ENCODE data around the gene TNC.

Gene TNC

DNA sequence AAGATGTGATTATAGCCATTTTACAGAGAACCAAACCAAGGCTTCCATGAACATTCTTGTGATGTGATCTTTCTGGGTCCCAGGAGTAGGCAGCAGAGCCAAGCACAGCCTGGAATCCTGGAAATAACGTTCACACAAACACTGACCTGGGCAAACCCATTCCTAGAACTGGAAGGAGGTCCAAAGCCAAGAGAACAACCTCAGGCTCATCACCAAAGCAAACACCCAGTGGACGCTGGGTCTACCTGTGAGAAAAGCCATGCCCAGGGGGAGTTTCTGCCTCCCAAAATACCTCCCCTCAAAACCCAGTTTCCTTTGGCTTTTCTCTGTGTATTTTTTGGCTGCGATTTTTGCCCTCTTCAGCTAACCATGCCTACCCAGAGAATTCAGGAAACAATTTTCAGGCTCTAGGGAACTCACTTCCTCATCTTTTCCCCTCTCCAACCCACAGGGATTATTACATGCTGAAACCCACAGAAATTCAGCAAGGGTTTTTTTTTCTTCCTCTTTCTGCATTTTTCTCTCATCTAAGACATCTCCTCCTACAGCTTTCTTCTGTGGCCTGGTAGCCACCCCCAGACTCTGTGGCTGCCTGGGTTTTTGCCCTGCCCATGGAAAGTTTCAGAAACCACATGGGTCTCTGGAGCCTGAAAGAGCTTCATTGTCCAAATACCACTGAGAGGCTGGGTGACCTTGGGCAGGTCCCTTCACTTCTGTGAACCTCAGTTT, 75.0 kb downstream of the TNC start:
- H3K4me3 ChIP-seq (ENCODE audit: low read depth, low read length), result no peak overlapping the region
- TF ChIP-seq, protein P1, sequence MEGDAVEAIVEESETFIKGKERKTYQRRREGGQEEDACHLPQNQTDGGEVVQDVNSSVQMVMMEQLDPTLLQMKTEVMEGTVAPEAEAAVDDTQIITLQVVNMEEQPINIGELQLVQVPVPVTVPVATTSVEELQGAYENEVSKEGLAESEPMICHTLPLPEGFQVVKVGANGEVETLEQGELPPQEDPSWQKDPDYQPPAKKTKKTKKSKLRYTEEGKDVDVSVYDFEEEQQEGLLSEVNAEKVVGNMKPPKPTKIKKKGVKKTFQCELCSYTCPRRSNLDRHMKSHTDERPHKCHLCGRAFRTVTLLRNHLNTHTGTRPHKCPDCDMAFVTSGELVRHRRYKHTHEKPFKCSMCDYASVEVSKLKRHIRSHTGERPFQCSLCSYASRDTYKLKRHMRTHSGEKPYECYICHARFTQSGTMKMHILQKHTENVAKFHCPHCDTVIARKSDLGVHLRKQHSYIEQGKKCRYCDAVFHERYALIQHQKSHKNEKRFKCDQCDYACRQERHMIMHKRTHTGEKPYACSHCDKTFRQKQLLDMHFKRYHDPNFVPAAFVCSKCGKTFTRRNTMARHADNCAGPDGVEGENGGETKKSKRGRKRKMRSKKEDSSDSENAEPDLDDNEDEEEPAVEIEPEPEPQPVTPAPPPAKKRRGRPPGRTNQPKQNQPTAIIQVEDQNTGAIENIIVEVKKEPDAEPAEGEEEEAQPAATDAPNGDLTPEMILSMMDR (IDR thresholded peaks at IDR 0.05; ENCODE audit: low read depth, low read length), result no peak
- peak; percentile 52 for DNase-seq (ENCODE audit: low read depth, low spot score)
- in situ Hi-C loops (cut with HindIII; ENCODE audit: low sequenced_read_pairs), result no loop called here

DNA sequence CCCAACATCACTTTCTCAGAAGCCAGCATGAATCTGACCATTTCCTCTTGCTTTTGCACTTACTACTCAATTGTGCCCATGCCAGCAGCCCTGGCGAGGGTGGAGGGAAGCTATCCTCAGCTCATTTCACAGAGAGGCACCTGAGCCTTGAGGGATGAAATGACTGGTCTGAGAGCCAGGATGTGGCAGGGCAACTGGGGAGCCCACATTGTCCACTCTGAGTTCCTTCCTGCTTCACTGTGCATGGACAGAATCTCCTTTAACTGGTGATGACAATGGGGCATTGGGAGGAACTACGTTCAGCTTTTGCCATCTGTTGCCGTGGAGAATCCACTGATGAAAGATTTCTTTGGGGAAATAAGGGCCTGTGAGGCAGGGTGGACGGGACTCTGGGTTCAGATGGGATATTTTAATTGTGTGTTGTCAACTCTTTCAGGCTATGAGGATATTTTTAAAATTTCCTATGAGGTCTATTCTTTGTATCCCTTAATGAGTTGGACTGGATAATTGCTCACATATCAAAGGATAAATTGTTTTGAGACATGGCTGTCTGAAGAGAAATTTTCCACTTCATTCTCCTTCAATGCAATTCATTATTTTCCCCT, 78.3 kb downstream of the TNC start:
- DNase-seq (ENCODE audit: low read depth, low spot score), result no peak
- in situ Hi-C loops (cut with HindIII; ENCODE audit: low sequenced_read_pairs), result no loop called here
- no peak overlapping the region for H3K4me3 ChIP-seq (ENCODE audit: low read depth, low read length)
- TF ChIP-seq, protein P1 (IDR thresholded peaks at IDR 0.05; ENCODE audit: low read depth, low read length), result no peak

DNA sequence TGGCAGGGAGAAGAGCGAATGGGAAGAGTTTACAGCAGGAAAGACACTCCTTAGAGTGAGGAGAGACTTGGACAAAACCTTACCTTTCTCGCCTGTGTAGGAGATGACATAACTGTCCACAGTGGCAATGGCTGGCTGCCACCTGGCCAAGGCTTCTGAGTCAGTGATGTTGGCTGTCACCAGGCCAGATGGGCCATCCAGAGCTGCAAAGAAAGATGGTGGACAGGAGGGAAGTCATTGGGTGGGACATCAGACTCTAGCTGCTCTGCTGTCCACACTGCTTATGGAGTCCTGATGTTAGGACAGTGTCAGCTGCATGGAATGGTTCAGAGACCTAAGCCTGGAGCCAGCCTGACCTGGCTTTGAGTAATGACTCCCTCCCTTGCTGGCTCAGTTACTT, 79.8 kb downstream of the TNC start:
- no peak overlapping the region for H3K4me3 ChIP-seq (ENCODE audit: low read depth, low read length)
- in situ Hi-C loops (cut with HindIII; ENCODE audit: low sequenced_read_pairs), result no loop called here
- TF ChIP-seq, protein P1 (IDR thresholded peaks at IDR 0.05; ENCODE audit: low read depth, low read length), result no peak
- no peak for DNase-seq (ENCODE audit: low read depth, low spot score)

DNA sequence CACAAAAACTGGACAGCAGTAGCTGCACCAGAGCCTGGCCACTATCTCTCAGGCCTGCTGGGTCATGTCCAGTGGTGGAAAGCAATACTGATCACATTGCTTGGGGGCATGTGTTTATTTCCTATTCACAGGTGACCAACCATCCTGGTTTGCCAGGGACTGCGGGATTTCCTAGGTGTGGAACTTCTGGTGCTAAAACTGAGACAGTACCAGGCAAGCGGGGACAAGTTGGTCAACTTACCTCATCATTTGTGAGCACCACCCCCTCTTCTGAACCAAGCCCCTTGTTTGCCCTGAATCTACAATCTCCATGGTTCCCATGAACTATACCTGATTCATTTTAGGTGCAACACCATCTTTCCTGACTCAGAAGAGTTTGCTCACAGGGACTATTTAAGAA, 81.3 kb downstream of the TNC start:
- TF ChIP-seq, protein P1 (IDR thresholded peaks at IDR 0.05; ENCODE audit: low read depth, low read length), result no peak
- no peak for DNase-seq (ENCODE audit: low read depth, low spot score)
- no peak overlapping the region for H3K4me3 ChIP-seq (ENCODE audit: low read depth, low read length)
- in situ Hi-C loops (cut with HindIII; ENCODE audit: low sequenced_read_pairs), result no loop called here

DNA sequence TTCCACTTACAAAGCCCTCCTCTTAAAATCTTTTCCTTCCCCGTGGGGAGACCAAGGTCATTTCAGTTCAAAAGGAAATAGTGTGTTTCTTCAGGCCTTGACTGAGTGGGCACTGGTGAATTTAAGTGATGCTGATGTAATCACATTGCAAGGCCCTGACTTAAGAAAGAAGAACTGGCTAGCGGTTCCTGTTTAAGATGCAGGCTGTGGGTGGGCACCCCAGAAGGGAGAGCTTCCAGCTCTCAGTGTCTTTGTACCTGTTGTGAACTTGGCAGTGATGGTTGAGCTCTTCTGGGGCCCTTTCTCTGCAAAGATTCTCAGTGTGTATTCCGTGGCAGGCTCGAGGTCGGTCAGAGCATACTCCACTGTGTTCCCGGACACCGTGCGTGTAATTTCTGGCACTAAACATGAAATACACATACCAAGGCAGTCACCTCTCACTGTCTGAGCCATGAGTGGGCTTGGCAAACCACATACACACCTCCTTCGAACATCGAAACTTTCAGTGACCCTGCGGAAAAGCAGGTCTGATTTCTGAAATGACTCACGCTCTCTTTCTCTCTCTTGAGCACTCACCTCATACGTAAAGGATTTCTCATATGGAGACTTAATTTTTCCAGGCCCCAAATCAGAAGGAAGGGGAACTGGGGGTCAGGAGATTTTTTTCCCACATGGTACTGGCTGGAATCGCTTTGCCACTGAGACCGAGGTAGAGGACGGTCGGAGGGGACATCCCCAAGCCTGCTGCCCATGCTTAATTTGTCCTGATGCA, 81.9 kb downstream of the TNC start:
- in situ Hi-C loops (cut with HindIII; ENCODE audit: low sequenced_read_pairs), result no loop called here
- TF ChIP-seq, protein P1 (IDR thresholded peaks at IDR 0.05; ENCODE audit: low read depth, low read length), result no peak
- no peak overlapping the region for H3K4me3 ChIP-seq (ENCODE audit: low read depth, low read length)
- peak; percentile 87 for DNase-seq (ENCODE audit: low read depth, low spot score)

DNA sequence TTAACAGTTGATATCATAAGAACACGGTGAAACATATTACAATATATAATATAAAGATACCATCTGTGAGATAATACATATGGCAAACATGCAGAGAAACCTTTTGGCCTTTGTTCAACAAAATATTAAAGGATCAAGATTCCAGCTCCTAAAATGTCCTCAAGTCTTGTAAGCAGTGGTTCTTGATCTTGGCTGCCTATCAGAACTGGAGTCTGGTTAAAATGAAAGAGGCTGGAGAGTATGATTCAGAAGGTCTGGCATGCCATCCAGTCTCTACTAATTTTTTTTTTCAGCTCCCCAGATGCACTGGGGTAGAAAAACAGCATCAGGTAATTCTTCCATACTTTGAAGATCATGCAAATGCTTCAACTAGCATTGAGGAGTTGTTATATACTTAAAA, 83.2 kb downstream of the TNC start:
- in situ Hi-C loops (cut with HindIII; ENCODE audit: low sequenced_read_pairs), result no loop called here
- TF ChIP-seq, protein P1 (IDR thresholded peaks at IDR 0.05; ENCODE audit: low read depth, low read length), result no peak
- DNase-seq (ENCODE audit: low read depth, low spot score), result peak; percentile 89
- no peak overlapping the region for H3K4me3 ChIP-seq (ENCODE audit: low read depth, low read length)

All from astrocyte of the spinal cord (primary cell).